NCI-H128 (cell line): ENCODE measurements around the gene CD83.
"Not testable (repeated sequence)": the region's sequence is repeated elsewhere in the genome, so short reads cannot be mapped to it uniquely, and the experiment has no call there.

ENCODE experiments used
- DNase-seq: peaks from one replicate; lab custom pipeline; 2025; ENCODE audit not compliant: unreplicated experiment; lab: John Stamatoyannopoulos, UW

Gene CD83, protein sequence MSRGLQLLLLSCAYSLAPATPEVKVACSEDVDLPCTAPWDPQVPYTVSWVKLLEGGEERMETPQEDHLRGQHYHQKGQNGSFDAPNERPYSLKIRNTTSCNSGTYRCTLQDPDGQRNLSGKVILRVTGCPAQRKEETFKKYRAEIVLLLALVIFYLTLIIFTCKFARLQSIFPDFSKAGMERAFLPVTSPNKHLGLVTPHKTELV

GRCh38 chr6:14117158-14118090 is at the start of gene CD83:
TSS of gene CD83 (plus strand) at chr6:14117772. CDS start at chr6:14117812, 40 bp downstream.
- DNase-seq: no peak

- no peak for DNase-seq
Measured at GRCh38 chr6:14068133-14068532, 49.4 kb upstream of the CD83 start.

GRCh38 chr6:14068623-14069022 is 48.9 kb upstream of the CD83 start:
- DNase-seq: no peak

DNA sequence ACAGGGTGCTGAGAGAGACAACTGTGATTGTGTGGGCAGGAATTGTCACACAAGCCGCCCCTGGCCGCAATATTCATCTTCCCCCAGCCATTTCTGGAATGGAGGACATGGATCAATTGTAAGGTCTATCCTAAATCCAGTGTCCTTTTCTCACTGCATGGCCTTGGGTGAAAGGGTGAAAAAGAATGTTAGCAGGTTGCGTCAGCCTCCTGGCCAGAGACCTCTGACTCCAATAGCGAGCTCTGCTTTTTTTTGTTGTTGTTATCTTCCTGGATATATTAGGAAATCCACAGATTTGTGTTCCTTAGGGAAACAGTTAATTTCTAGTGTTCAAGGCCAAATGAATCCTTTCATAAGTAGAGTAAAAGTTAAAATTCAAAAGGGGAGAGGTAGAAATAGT is 47.1 kb upstream of the CD83 start:
- no peak for DNase-seq

GRCh38 chr6:14072084-14072483 is 45.5 kb upstream of the CD83 start:
- no peak for DNase-seq

GRCh38 chr6:14073561-14074354 is 43.8 kb upstream of the CD83 start:
- not testable (repeated sequence) for DNase-seq

DNA sequence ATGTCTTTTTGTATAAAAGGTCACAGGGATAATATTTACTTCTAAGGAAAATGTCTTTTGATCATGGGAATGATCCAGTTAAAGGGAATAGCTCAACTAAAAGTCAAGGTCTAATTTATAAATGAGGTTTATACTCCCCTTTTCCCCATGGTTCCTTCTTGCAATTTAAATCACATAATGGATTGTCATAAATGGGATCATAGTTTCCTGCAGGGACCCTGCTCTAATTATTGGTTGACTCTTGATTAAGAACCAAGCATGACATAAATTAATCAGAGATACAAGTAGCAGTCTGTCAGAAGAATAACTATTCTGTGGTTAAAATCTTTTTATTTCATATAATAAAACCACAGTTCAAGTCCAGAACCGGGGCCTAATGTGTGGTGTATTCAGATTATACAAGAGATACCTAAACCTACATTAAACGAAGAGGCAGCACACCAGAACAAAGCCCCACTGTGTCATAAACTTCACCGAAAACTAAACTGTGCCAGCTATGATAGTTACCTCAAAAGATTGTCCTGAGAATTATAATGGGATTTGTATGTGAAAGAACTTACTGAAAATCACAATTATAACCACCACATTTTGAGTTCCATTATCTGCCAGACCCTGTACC is 43.0 kb upstream of the CD83 start:
- DNase-seq: no peak

DNA sequence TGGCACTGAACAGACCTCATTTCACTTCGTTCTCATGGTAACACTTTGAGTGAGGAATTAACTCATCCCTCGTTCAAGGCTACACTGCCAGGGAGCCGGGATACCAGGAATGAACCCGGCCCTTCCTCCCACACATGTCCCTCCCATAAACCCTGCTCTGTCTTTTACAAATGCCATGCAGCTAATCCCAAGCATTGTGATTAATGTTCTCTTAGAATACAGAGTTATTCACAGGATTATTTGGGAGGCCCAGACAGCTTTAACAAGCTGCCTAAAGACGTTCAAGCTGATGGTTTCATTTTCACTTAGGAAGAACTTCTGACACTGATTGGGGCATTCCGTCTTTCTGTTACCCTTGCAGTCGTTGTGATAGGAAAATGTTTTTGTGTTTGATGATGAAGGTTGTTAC is 42.5 kb upstream of the CD83 start:
- no peak for DNase-seq

DNA sequence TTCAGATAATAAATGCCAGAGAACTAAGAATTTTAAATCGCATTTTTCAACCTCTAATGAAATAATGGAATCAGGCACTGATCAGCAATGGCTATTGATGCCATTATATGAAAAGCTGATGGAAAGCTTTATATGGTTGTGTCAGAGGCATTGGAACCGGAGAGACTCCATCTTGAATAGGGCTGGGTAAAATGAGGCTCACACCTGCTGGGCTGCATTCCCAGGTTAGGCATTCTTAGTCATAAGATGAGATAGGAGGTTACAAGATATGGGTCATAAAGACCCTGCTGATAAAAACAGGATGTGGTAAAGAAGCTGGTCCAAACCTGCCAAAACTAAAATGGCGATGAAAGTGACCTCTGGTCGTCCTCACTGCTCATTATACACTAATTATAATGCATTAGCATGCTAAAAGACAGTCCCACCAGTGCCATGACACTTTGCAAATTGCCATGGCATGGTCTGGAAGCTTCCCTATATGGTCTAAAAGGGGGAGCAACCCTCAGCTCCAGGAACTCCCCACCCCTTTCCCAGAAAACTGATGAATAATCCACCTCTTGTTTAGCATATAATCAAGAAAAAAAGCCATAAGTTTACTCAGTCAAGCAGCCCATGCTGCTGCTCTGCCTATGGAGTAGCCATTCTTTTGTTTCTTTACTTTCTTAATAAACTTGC is 40.2 kb upstream of the CD83 start:
- DNase-seq: no peak

- no peak for DNase-seq
Measured at GRCh38 chr6:14079433-14079832, 38.1 kb upstream of the CD83 start.

DNA sequence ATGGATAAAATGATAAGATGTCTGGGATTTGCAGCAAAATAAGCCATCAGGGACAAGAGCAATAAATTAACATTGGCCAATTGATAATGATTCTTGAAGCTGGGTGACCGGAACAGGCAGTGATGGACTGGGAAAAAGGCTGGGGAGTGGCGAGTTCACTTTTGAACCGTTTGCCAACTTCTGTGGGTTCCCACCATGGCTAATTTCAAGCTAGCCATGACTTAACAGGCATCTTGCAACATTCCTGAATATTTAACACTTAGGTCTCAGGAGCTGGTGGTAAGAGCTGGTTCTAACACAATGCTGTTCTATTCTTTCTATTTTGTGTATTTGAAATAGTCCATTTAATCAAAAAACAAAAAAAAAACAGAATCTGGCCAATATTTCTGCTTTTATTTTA is 37.6 kb upstream of the CD83 start:
- no peak for DNase-seq

GRCh38 chr6:14081126-14081525 is 36.4 kb upstream of the CD83 start:
- DNase-seq: no peak

- DNase-seq: no peak
Measured at GRCh38 chr6:14082771-14083170, 34.8 kb upstream of the CD83 start.

DNA sequence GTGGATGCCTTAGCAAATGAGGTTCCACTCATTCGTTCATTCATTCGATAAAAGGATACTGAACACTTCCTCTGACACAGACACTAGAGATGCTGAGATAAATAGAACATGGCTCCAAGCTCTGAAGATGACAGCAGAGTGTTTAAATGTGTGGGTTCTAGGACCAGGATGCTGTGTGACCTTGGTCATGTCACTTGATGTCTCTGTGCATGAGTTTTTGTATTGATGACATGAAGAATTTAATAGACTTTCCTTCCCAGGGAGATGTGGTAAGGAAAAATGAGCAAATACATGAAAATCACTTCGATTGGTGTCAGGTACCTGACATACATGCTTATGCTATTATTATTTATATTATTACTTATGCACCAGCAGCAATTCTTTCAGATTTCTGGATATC is 34.3 kb upstream of the CD83 start:
- DNase-seq: no peak

DNA sequence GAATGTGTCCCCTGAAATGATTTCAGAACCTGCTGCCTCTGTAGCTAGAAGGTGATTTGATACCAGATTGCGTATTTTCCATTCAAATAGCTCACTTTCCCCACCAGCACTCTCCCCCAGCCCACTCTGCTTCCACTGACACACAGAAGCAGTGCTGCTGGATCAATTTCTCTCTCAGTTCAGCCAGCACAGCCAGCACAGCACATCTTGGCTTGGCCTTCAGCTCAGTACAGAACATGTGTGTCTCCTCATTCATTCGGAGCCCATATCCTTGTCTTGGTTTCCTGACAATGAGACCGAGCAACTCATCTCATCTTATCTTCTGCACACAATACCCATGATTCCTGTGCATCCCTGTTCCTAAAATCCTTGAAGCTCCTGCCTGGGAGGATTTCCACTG is 33.8 kb upstream of the CD83 start:
- DNase-seq: no peak

DNA sequence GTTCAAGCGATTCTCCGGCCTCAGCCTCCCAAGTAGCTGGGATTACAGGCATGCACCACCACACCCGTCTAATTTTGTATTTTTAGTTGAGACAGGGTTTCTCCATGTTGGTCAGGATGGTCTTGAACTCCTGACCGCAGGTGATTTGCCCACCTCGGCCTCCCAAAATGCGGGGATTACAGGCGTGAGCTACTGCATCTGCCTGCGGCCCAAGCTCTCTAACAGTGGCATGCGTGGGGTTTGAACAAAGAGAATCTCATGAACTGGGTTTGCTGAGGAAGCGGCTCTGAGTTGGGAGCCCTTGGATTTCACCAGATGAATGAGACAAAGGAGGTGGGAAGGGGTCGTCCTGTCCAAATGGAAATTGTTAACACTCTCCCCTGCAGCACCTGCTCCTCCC is 33.2 kb upstream of the CD83 start:
- DNase-seq: no peak

DNA sequence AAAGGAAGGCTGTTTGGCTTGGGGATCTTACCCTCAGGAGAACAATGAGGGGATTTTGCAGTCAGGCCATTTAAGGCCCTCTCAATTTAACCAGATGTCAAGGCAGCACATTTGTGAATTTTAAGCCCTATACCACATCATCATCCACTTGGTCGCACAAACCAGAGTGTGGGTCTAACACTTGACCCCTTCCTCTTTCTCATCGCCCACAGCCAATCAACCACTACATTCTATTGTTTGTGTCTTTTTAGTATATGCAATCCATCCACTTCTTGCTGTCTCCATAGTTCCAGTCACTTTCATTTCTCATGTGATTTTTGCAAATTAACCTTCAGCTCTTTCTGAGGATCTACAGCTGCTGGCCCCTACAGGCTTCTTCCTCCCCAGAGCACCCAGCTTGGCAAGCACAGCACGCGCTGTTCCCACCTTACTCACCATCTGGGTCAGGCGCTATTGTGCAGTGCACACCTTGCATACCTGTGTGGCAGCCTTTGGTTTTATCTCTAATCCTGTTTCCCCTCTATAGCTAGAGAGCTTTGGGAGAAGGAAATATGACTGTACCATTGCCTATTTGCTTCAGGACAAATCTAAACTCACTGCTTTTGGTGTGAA is 32.3 kb upstream of the CD83 start:
- DNase-seq: no peak

GRCh38 chr6:14086701-14087100 is 30.9 kb upstream of the CD83 start:
- DNase-seq: no peak

DNA sequence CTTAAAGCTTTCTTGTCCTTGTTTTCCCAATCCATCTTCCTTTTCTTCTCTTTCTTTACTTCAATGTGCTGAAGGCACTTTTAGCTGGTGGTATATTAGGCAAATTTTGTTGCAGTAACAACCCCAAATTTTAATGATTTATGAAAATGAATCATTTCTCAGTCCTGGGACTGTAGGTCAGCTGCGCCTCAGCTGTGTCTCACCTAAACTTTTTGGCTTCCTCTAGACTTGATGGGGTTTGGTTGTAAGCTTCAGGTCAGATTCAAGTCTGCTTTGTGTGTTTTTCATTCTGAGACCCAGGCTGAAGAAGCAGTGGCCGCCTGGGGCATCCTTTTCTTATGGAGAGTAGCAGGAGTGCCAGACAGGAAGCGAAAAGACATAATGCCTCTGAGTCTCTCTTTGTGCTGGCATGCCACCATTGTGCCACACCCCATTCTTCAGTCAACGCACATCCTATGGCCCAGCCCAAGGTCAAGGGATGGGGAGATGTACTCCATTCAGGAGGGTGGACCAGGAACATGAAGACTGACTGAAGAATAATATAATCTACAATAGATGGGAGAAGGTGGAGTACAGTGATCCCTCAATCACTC is 28.9 kb upstream of the CD83 start:
- no peak for DNase-seq

GRCh38 chr6:14089224-14089623 is 28.3 kb upstream of the CD83 start:
- no peak for DNase-seq
